Metanephros (tissue), 1 donor: ENCODE results near the gene SIAH2. TPM values are rescaled to one million over a fixed set of nuclear protein-coding genes. Genes with fewer than 3 reads are reported as not detected.

Experiments
- total RNA-seq: library from RNA; depleted of rRNA; stranded (reverse); fragments of >200 nt; gene quantifications from one replicate; pipeline ENCODE4 v1.2.3, GENCODE V29; 2014

The SIAH2 gene, protein sequence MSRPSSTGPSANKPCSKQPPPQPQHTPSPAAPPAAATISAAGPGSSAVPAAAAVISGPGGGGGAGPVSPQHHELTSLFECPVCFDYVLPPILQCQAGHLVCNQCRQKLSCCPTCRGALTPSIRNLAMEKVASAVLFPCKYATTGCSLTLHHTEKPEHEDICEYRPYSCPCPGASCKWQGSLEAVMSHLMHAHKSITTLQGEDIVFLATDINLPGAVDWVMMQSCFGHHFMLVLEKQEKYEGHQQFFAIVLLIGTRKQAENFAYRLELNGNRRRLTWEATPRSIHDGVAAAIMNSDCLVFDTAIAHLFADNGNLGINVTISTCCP
- 39.3 TPM for total RNA-seq

GRCh38 chr3:150763122-150763840 lies at the start of gene SIAH2:
Gene SIAH2, minus strand, starts transcription at chr3:150763169. Its CDS starts 320 bp downstream, at chr3:150762849.

DNA sequence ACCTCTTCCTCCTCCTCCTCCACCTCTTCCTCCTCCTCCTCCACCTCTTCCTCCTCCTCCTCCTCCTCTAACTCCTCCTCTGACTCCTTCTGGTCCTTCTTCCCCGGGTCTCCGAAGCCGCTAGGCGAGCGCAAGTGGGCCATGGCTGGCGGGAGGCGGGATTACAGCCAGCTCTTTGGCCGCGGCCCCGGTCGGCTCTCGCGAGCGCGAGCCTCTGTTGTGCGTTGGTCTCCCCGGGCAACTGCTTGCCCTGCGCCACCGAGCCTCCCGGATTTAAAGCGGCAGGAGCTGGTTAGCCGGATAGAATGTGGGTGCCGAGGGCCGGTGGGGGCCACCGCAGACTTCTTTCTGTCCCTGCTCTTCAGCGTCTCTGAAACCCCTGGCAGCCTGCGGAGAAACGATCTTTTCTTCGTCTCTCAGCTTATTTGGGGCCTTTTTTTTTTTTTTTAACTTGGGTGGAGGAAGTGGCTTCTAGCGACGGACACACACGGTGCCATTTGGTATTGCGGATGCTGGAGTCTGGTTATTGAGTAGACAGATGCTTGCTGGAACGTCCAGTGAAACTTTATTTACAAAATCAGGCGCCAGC lies 59.1 kb downstream of the SIAH2 start, which contains the start of gene ERICH6:
Gene ERICH6, minus strand, starts transcription at position 165 of the 589 bp plus-strand sequence. Its CDS starts 22 bp downstream, at position 143.

Other genes starting within 250 kb of the SIAH2 start
- gene SERP1, start 216.7 kb downstream of the SIAH2 start, total RNA-seq = 209 TPM
- gene EIF2A, start 216.4 kb downstream of the SIAH2 start, total RNA-seq = 112 TPM
- gene SELENOT, start 159.8 kb downstream of the SIAH2 start, total RNA-seq = 92.4 TPM
- gene ERICH6, start 59.2 kb downstream of the SIAH2 start, total RNA-seq = not detected
- not detected for gene MINDY4B, start 142.3 kb upstream of the SIAH2 start, total RNA-seq
- not detected for gene CLRN1, start 209.6 kb upstream of the SIAH2 start, total RNA-seq